ENCODE data around the gene GCNT3.

- TF ChIP-seq, protein P1, sequence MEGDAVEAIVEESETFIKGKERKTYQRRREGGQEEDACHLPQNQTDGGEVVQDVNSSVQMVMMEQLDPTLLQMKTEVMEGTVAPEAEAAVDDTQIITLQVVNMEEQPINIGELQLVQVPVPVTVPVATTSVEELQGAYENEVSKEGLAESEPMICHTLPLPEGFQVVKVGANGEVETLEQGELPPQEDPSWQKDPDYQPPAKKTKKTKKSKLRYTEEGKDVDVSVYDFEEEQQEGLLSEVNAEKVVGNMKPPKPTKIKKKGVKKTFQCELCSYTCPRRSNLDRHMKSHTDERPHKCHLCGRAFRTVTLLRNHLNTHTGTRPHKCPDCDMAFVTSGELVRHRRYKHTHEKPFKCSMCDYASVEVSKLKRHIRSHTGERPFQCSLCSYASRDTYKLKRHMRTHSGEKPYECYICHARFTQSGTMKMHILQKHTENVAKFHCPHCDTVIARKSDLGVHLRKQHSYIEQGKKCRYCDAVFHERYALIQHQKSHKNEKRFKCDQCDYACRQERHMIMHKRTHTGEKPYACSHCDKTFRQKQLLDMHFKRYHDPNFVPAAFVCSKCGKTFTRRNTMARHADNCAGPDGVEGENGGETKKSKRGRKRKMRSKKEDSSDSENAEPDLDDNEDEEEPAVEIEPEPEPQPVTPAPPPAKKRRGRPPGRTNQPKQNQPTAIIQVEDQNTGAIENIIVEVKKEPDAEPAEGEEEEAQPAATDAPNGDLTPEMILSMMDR (IDR thresholded peaks at IDR 0.05): no peak
- TF ChIP-seq EZH2phosphoT487 (IDR thresholded peaks at IDR 0.05): no peak
Observed at GRCh38 chr15:59587085-59587826, 24.3 kb upstream of the GCNT3 start.
